Astrocyte (in vitro differentiated cells and primary cell): ENCODE results near the gene MORC1. TPM values are rescaled to one million over a fixed set of nuclear protein-coding genes. Genes with fewer than 3 reads are reported as not detected.

Source experiments
- DNase-seq: peaks from one replicate; pipeline ENCODE4 v3.0.0-alpha.2; 2010; ENCODE audit warnings: low read depth
- FAIRE-seq: peaks from 2 replicates; lab custom pipeline; 2011; peaks lifted over from hg19 to GRCh38; lab: Jason Lieb, UNC
- H2AFZ ChIP-seq: 2 replicates; pipeline ENCODE4 v1.6.0; 2012; ENCODE audit warnings: low read depth, low read length, inconsistent platforms
- H3K27ac ChIP-seq: 2 replicates; pipeline ENCODE4 v1.5.1; 2011; ENCODE audit warnings: low read depth, low read length, inconsistent platforms
- H3K27me3 ChIP-seq: 2 replicates; pipeline ENCODE4 v1.6.0; 2011; ENCODE audit warnings: low read length, inconsistent platforms; ENCODE audit not compliant: insufficient read depth
- H3K36me3 ChIP-seq: 2 replicates; pipeline ENCODE4 v1.5.1; 2011; ENCODE audit warnings: low read length, inconsistent platforms; ENCODE audit not compliant: insufficient read depth
- H3K4me1 ChIP-seq: 2 replicates; pipeline ENCODE4 v1.5.1; 2011; ENCODE audit warnings: low read length, inconsistent platforms; ENCODE audit not compliant: insufficient read depth
- H3K4me2 ChIP-seq: 2 replicates; pipeline ENCODE4 v1.6.0; 2012; ENCODE audit warnings: low read length, inconsistent platforms
- H3K4me3 ChIP-seq: 2 replicates; pipeline ENCODE4 v1.5.1; 2011; ENCODE audit warnings: low read depth, mild to moderate bottlenecking, low read length, inconsistent platforms; ENCODE audit not compliant: insufficient read depth
- H3K79me2 ChIP-seq: 2 replicates; pipeline ENCODE4 v1.6.0; 2012; ENCODE audit warnings: mild to moderate bottlenecking, low read length, inconsistent platforms; ENCODE audit not compliant: insufficient read depth
- H3K9ac ChIP-seq: 2 replicates; pipeline ENCODE4 v1.6.0; 2012; ENCODE audit warnings: mild to moderate bottlenecking, low read length, inconsistent platforms
- H3K9me3 ChIP-seq: 2 replicates; pipeline ENCODE4 v1.5.1; 2012; ENCODE audit warnings: low read depth, mild to moderate bottlenecking, low read length, inconsistent platforms; ENCODE audit not compliant: insufficient read depth
- H4K20me1 ChIP-seq: 2 replicates; pipeline ENCODE4 v1.6.0; 2012; ENCODE audit warnings: low read length, inconsistent platforms; ENCODE audit not compliant: insufficient read depth
- H3K27ac Mint-ChIP-seq: one replicate; pipeline ENCODE4 v1.8.0; 2021; ENCODE audit warnings: mild to moderate bottlenecking, mixed read lengths; ENCODE audit not compliant: unreplicated experiment
- H3K27me3 Mint-ChIP-seq: one replicate; pipeline ENCODE4 v1.8.0; 2021; ENCODE audit warnings: low read depth, mixed read lengths; ENCODE audit not compliant: unreplicated experiment
- H3K36me3 Mint-ChIP-seq: one replicate; pipeline ENCODE4 v1.8.0; 2021; ENCODE audit warnings: low read depth, mixed read lengths; ENCODE audit not compliant: unreplicated experiment
- H3K4me1 Mint-ChIP-seq: one replicate; pipeline ENCODE4 v1.8.0; 2021; ENCODE audit warnings: low read depth, mixed read lengths; ENCODE audit not compliant: unreplicated experiment
- H3K4me3 Mint-ChIP-seq: one replicate; pipeline ENCODE4 v1.8.0; 2021; ENCODE audit warnings: mild to moderate bottlenecking, moderate library complexity, mixed read lengths; ENCODE audit not compliant: unreplicated experiment
- H3K9me3 Mint-ChIP-seq: one replicate; pipeline ENCODE4 v1.8.0; 2021; ENCODE audit warnings: mild to moderate bottlenecking, mixed read lengths; ENCODE audit not compliant: unreplicated experiment
- CTCF ChIP-seq: IDR thresholded peaks from 2 replicates; pipeline ENCODE4 v1.5.1; 2011; ENCODE audit warnings: low read depth, mild to moderate bottlenecking, inconsistent platforms, low read length, moderate library complexity; ENCODE audit not compliant: insufficient read depth
- EZH2 ChIP-seq: IDR thresholded peaks from 2 replicates; pipeline ENCODE4 v1.6.1; 2012; ENCODE audit warnings: mild to moderate bottlenecking, low read length, inconsistent platforms; ENCODE audit not compliant: insufficient read depth
- total RNA-seq: library from RNA; stranded (reverse); gene quantifications from 2 replicates; pipeline ENCODE4 v1.2.1, GENCODE V29; 2021

Gene MORC1
- total RNA-seq, 1 donor from 2014 or later: not detected

GRCh38 chr3:109112946-109113760 lies 4.8 kb downstream of the MORC1 start:
- Histone ChIP-seq H3K4me2 (no peak overlapping the region), H4K20me1 (no peaks in the 10 kb centered on the region), H2AFZ (no peak overlapping the region), H3K4me3 (no peak overlapping the region), H3K9ac (no peak overlapping the region), H3K36me3 (no peaks in the 10 kb centered on the region), H3K4me1 (no peaks in the 10 kb centered on the region), H3K27ac (no peak overlapping the region), H3K9me3 (no peaks in the 10 kb centered on the region), H3K79me2 (no peaks in the 10 kb centered on the region), H3K27me3 (no peaks in the 10 kb centered on the region)
- TF ChIP-seq CTCF (no peak), EZH2 (no peak)
- H3K9me3 Mint-ChIP-seq: no peaks in the 10 kb centered on the region
- FAIRE-seq (no peak), DNase-seq (no peak)
- no peak overlapping the region for H3K27ac Mint-ChIP-seq
- H3K4me1 Mint-ChIP-seq: no peaks in the 10 kb centered on the region
- no peaks in the 10 kb centered on the region for H3K36me3 Mint-ChIP-seq
- H3K4me3 Mint-ChIP-seq: no peak overlapping the region
- peaks cover 3% of the 10 kb centered on the region for H3K27me3 Mint-ChIP-seq

GRCh38 chr3:109109574-109109973 lies 8.4 kb downstream of the MORC1 start:
- H3K4me3 Mint-ChIP-seq: no peak overlapping the region
- no peaks in the 10 kb centered on the region for H3K9me3 ChIP-seq
- no peaks in the 10 kb centered on the region for H4K20me1 ChIP-seq
- H3K27ac ChIP-seq: no peak overlapping the region
- TF ChIP-seq EZH2 (no peak), CTCF (no peak)
- DNase-seq (no peak), FAIRE-seq (no peak)
- H3K4me1 ChIP-seq: no peaks in the 10 kb centered on the region
- H3K36me3 Mint-ChIP-seq: no peaks in the 10 kb centered on the region
- H3K27me3 Mint-ChIP-seq: no peaks in the 10 kb centered on the region
- H3K27me3 ChIP-seq: no peaks in the 10 kb centered on the region
- H3K9me3 Mint-ChIP-seq: no peaks in the 10 kb centered on the region
- no peaks in the 10 kb centered on the region for H3K79me2 ChIP-seq
- no peak overlapping the region for H3K4me2 ChIP-seq
- H3K9ac ChIP-seq: no peak overlapping the region
- no peak overlapping the region for H3K4me3 ChIP-seq
- H3K36me3 ChIP-seq: no peaks in the 10 kb centered on the region
- H3K4me1 Mint-ChIP-seq: no peaks in the 10 kb centered on the region
- no peak overlapping the region for H2AFZ ChIP-seq
- H3K27ac Mint-ChIP-seq: no peak overlapping the region

- no peaks in the 10 kb centered on the region for H4K20me1 ChIP-seq
- H3K4me1 ChIP-seq: no peaks in the 10 kb centered on the region
- Mint-ChIP-seq H3K27me3 (peaks cover 2% of the 10 kb centered on the region), H3K27ac (no peak overlapping the region), H3K4me3 (no peak overlapping the region), H3K36me3 (no peaks in the 10 kb centered on the region), H3K9me3 (no peaks in the 10 kb centered on the region), H3K4me1 (peaks cover 7% of the 10 kb centered on the region)
- H3K4me2 ChIP-seq: no peak overlapping the region
- H3K4me3 ChIP-seq: no peak overlapping the region
- no peak for TF ChIP-seq EZH2
- no peak for TF ChIP-seq CTCF
- H3K27ac ChIP-seq: no peak overlapping the region
- FAIRE-seq (no peak), DNase-seq (no peak)
- no peaks in the 10 kb centered on the region for H3K27me3 ChIP-seq
- H3K79me2 ChIP-seq: no peaks in the 10 kb centered on the region
- no peaks in the 10 kb centered on the region for H3K36me3 ChIP-seq
- no peak overlapping the region for H3K9ac ChIP-seq
- no peak overlapping the region for H2AFZ ChIP-seq
- no peaks in the 10 kb centered on the region for H3K9me3 ChIP-seq
These were observed 19.8 kb downstream of the MORC1 start for GRCh38 chr3:109098079-109098644.
